Left renal pelvis (tissue), 4 donors: ENCODE data around the gene ATG16L2. TPM values are rescaled to one million over a fixed set of nuclear protein-coding genes. Genes with fewer than 3 reads are reported as not detected.
"Not testable (repeated sequence)": the region's sequence is repeated elsewhere in the genome, so short reads cannot be mapped to it uniquely, and the experiment has no call there.

Source experiments
- DNase-seq, 4 donors: peaks; one replicate each; pipeline ENCODE4 v3.0.0-alpha.2; 2013; ENCODE audit warnings: low read depth in 4 of 4, low spot score in 3 of 4
- polyA plus RNA-seq, 4 donors: library from polyadenylated mRNA; unstranded; fragments of 120-200 nt; gene quantifications; one replicate each; pipeline ENCODE4 v1.2.1, GENCODE V29; 2013; ENCODE audit not compliant: insufficient read length in 4 of 4

Gene ATG16L2
- polyA plus RNA-seq, 4 donors = 22.8 to 45.9 (median 26.2) TPM

DNA sequence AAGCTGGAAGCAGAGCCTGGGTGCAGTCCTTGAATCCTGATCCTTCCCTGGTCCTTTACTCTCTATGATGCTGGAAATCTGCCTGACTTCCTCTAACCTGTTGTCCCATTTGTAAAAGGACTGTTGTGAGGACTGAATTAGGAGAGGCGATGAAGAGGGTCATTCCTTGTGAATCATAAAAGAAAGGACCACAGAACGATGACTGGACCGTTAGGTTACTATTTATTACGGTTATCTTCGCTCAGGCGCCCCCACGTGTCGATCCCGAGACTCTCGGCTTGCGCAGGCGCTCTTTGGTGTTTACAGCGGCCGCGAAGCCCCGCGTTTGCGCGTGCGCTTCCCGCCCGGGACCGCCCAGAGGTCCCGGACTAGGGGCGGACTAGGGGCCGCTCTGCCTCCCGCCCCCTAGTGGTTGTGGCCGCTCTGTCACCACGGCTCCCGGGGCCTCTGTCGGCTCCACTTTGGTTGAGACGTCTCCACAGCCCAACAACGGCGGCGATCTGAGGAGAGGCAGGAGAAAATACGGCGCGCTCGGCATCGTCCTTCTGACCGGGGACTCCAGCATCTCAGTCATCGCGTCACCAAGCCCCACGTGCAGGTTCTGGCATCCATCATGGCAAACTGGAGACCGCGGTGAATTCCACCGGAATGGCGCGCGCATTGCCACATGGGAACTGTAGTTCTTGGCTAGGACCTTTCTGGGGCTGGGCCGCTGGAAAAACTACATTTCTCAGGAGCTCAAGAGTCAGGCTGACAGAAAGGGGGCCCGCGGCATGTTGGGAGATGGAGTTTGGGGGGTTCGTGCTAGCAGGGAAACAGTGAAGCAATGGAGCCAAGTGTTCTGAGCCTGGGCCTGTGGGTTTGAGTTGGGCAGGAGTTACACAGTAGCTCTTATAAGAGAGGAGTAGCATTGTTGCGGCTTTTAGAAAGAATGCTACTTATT is 20.5 kb upstream of the ATG16L2 start, which contains the start of gene STARD10:
Gene STARD10 (minus strand): TSS at position 623 of the 943 bp plus-strand sequence. CDS start 12,866 bp downstream, outside the sequence.
- DNase-seq = peak; percentile 90 to 96 (median 94)

DNA sequence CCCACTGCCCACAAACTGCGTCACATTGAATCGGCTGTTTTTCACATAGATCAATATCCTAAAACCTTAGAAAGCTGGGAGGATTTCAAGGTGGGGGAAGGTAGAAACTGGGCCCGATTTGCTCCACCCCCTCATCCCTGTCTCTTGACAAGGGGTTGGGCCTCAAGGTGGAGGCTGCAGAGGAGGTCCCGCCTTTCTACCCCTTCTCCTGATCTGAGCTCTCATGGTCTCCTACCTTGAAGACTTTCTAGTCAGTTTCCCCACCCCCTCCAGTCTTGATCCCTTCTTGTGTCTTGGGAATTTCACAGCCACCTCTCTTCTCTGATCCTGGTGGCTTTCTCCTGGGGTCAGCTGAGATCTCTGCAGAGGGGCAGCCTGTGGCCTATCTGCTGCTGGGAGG is 15.8 kb upstream of the ATG16L2 start:
- DNase-seq = no peak

DNA sequence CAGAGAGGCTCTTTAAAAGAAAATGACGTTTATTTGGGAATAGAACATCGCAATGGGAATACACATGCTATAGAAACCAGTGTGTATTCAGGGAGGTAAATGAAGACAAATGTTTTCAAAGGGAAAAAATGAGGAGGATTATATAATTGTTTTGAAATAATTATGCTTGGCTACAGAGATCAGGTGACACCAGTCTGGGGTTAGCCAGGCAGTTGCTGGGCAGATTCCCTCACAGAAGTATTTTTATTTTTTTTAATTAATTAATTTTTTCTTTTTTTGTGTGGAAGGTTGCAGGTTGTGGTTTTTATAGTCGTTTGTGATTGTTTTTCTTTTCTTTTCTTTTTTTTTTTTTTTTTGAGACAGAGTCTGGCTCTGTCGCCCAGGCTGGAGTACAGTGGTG is 14.8 kb upstream of the ATG16L2 start:
- DNase-seq = no peak

- no peak for DNase-seq
Measured at GRCh38 chr11:72802822-72803221, 11.4 kb upstream of the ATG16L2 start.

DNA sequence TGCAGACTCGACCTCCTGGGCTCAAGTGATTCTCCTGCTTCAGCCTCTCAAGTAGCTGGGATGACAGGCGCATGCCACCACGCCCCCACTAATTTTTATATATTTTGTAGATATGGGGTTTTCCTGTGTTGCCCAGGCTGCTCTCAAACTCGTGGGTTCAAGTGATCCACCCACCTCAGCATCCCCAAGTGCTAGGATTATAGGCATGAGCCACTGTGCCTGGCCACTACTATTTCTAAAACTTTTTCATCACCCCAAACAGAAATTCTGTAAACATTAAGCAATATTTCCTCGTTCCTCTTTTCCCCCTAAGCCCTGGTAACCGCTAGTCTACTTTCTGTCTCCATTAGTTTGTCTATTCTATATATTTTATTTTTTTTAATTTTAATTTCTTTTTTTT is 9.0 kb upstream of the ATG16L2 start:
- DNase-seq = no peak

DNA sequence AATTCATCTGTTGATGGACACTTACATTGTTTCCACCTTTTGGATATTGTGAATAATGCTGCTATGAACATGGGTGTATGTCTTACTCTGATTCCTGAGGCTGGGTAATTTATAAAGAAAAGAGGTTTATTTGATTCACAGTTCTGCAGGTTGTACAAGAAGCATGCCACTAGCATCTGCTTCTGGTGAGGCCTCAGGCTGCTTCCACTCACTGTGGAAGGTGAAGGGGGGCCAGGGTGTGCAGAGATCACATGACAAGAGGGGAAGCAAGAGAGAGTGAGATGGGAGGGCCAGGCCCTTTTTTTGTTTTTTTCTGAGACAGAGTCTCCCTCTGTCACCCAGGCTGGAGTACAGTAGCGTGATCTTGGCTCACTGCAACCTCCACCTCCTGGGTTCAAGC is 7.8 kb upstream of the ATG16L2 start:
- not testable (repeated sequence) for DNase-seq

DNA sequence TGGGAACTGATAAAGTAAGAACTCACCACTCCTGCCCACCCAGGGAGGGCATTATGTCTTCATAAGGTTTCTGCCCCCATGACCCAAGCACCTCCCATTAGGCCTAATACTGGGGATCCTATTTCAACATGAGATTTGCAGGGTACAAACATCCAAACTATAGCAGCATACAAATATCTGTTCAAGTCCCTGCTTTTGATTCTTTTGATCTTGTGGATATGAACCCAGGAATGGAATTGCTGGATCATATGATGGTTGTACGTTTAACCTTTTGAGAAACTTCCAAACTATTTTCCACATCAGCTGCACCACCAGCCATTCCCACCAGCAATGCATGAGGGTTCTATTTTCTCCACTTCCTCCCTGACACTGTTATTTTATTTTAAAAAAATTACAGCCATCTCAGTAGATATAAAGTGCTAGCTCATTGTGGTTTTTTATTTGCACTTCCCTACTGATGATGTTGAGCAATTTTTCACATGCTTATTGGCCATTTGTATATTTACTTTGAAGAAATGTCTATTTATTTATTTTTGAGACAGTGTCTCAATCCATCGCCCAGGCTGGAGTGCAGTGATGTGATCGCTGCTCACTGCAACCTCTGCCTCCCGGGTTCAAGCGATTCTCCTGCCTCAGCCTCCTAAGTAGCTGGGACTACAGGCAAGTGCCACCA is 7.1 kb upstream of the ATG16L2 start:
- DNase-seq = no peak

GRCh38 chr11:72807792-72808191 is 6.4 kb upstream of the ATG16L2 start:
- no peak for DNase-seq

DNA sequence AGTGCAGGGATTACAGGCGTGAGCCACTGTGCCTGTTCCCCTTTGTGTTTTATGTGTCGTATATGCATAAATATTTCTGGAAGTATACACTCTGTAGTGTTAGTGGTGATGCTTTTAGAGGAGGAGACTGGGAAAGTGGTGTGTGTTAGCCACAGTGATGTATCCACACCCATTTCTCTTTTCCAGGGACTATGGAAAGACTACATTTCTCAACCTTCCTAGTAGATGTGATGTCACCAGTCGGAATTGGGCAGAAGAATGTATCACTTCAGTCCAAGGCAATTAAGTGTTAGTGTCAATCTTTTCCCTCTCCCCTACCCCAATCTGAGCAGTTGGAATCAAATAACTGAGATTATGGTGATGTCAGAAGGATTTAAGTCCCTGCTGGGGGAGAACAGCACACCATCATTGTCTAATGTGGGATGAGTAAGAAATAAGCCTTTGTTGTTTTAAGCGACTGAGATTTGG is 5.8 kb upstream of the ATG16L2 start:
- no peak for DNase-seq

DNA sequence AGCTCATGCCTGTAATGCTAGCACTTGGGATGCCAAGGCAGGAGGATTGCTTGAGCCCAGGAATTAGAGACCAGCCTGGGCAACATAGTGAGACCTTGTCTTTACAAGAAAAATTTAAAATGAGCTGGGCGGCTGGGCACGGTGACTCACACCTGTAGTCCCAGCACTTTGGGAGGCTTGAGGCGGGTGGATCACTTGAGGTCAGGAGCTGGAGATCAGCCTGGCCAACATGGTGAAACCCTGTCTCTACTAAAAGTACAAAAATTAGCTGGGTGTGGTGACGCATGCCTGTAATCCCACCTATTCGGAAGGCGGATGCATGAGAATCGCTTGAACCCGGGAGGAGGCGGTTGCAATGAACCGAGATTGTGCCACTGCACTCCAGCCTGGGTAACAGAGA is 2.5 kb upstream of the ATG16L2 start:
- DNase-seq = not testable (repeated sequence)

GRCh38 chr11:72812604-72812966 is 1.6 kb upstream of the ATG16L2 start:
- no peak for DNase-seq

GRCh38 chr11:72812967-72813739 is 1.1 kb upstream of the ATG16L2 start:
- no peak for DNase-seq

DNA sequence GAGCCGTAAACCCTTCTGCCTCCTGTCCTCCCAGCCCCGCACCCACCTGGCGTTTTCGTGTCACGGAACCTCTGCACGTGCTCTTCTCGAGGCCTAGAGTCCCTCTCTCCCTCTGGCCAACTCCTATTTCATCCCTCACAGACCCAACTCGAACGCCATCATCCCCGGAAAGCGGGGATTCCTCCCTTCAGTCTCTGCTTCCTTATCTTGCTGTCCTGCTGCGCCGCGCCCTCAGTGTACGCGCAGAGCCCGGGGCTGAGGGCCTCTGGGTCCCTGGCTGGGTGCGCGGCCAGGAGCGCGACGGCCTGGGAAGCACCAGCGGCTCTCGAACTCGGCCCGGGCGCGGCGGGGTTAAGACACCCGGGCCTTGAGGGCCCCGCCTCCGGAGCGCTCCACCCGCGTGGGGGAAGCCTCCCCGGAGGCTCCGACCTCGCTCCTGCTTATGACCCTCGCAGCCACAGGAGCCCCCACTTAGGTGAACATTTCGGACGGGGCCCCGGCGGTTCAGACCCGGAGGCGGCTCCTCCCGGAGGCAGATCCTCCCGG is 398 bp upstream of the ATG16L2 start:
- DNase-seq = peak in 1 of 4 donors; percentile 63

GRCh38 chr11:72815110-72815618 is 953 bp downstream of the ATG16L2 start:
- no peak for DNase-seq

DNA sequence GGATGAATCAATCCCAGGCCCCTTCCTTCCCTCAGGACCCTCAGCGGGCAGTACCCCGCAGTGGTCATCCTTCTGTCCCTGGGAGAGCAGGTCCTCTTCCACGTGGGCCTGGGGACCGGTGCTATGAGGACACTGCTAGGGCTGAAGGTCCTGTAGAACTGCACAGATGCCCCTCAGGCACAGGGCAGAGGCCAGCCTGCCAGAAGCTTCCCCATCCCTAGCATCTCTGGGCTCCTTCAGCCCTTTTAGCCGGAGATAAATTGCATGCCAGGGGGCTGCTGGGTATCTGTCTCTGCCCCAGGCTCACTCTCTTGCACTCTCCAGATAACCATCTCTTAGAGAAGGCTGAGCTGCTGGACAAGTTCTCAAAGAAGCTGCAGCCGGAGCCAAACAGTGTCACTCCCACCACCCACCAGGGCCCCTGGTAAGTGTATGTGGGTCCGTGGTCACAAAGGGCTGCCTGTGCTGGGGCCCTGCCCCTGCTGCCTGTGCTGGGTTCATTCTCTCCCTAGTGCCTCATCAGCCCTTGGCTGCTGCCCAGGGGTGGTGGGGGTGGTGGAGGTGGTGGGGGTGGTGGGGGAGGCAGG is 2.3 kb downstream of the ATG16L2 start:
- DNase-seq = no peak

DNA sequence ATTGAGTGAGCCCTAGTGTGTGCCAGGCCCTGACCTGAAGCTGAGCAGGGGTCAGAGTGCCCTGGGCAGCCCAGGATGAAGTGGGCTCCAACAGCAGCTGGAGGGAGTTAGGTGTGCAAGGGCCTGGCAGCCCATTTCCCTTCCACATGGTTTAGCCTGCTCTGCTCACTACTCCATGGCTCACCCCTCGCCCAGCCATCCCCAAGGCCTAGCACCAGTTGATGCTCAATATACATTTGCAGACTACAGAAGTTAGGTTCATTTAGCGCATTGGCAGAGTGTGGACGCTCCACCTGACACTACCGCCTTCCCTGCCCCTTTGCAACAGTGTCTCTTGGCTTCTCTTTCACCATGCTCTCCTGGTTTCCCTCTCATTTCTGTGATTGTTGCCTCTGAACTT is 3.8 kb downstream of the ATG16L2 start:
- DNase-seq = no peak

- DNase-seq = no peak
Measured at GRCh38 chr11:72818971-72819370, 4.8 kb downstream of the ATG16L2 start.

GRCh38 chr11:72820439-72821139 is 6.4 kb downstream of the ATG16L2 start:
- DNase-seq = no peak

DNA sequence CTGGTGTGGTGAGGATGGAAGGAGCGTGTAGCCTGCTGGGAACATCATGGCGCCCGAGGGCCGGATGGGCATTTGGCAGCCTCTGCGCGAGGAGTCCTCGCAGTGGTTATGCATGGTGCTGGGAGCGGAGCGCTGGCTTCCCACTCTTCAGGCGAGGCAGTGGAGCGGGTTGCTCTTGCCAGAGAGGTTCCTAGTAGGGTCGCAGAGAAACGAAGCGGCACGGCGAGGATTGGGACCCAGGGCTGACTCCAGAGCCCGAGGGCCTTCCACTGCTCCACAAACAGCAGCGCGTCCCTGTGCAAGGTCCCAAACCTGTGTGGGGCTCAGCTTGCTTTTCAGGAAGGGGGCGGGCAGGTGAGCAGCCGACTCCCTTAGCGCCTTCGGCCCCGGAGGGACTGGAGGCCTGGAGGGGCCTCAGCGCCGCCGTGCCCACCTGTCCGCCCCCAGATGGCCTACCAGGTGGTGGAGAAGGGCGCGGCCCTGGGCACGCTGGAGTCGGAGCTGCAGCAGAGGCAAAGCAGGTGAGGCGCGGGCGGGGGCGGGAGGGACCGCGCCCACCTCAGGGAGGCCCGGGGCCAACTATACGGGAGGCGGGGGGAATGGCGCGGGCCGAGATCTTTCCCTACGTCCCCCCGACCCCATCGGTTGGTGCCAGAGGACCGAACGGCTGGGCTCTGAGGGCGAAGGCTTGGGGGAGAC is 7.2 kb downstream of the ATG16L2 start:
- no peak for DNase-seq
